Osteoblast (primary cell): ENCODE measurements around the gene PTPRT. TPM values are rescaled to one million over a fixed set of nuclear protein-coding genes. Genes with fewer than 3 reads are reported as not detected.

ENCODE experiments used
- DNase-seq: peaks from one replicate; pipeline ENCODE4 v3.0.0; 2011; ENCODE audit warnings: low spot score, mixed read lengths; ENCODE audit not compliant: insufficient read length; ENCODE audit errors: missing footprints
- H2AFZ ChIP-seq: 2 replicates; pipeline ENCODE4 v1.6.0; 2011; ENCODE audit warnings: mild to moderate bottlenecking, low read length
- H3K27ac ChIP-seq: 2 replicates; pipeline ENCODE4 v1.5.1; 2011; ENCODE audit warnings: mild to moderate bottlenecking, low read depth, low read length, moderate library complexity
- H3K27me3 ChIP-seq: 2 replicates; pipeline ENCODE4 v1.6.0; 2012; ENCODE audit warnings: mild to moderate bottlenecking, control low read depth, inconsistent platforms, low read length, moderate library complexity; ENCODE audit not compliant: insufficient read depth
- H3K36me3 ChIP-seq: 2 replicates; pipeline ENCODE4 v1.5.1; 2011; ENCODE audit warnings: mild to moderate bottlenecking, low read length, control low read depth, moderate library complexity; ENCODE audit not compliant: insufficient read depth
- H3K4me1 ChIP-seq: 2 replicates; pipeline ENCODE4 v1.5.1; 2011; ENCODE audit warnings: mild to moderate bottlenecking, low read length, control low read depth, moderate library complexity; ENCODE audit not compliant: insufficient read depth
- H3K4me2 ChIP-seq: 2 replicates; pipeline ENCODE4 v1.6.0; 2011; ENCODE audit warnings: mild to moderate bottlenecking, low read length; ENCODE audit not compliant: insufficient read depth
- H3K4me3 ChIP-seq: fragments of 200-600 bp; sonication (generic); 3 replicates; pipeline ENCODE4 v1.5.1; 2012; ENCODE audit warnings: mild to moderate bottlenecking, low read length, inconsistent platforms; ENCODE audit not compliant: insufficient read depth
- H3K79me2 ChIP-seq: 2 replicates; pipeline ENCODE4 v1.6.0; 2012; ENCODE audit warnings: mild to moderate bottlenecking, low read length, control low read depth, inconsistent platforms; ENCODE audit not compliant: insufficient read depth
- H3K9me3 ChIP-seq: 2 replicates; pipeline ENCODE4 v1.5.1; 2011; ENCODE audit warnings: low read depth, low read length, control low read depth
- H4K20me1 ChIP-seq: 2 replicates; pipeline ENCODE4 v1.6.0; 2012; ENCODE audit warnings: mild to moderate bottlenecking, low read length, control low read depth; ENCODE audit not compliant: insufficient read depth
- CTCF ChIP-seq: IDR thresholded peaks from 2 replicates; pipeline ENCODE4 v1.5.1; 2011; ENCODE audit warnings: mild to moderate bottlenecking, low read depth, low read length, moderate library complexity; ENCODE audit errors: extremely low read depth
- total RNA-seq: library from RNA; depleted of rRNA; stranded (reverse); fragments of >200 nt; gene quantifications from 2 replicates; pipeline ENCODE4 v1.2.3, GENCODE V29; 2012

The PTPRT gene
- total RNA-seq, 1 donor = not detected

GRCh38 chr20:42350521-42350920, 839.2 kb downstream of the PTPRT start:
- DNase-seq = no peak
- no peak for TF ChIP-seq CTCF
- Histone ChIP-seq H3K79me2 (no peaks in the 10 kb centered on the region), H3K27ac (no peak overlapping the region), H3K4me3 (no peak overlapping the region), H3K4me1 (no peaks in the 10 kb centered on the region), H3K27me3 (no peaks in the 10 kb centered on the region), H3K9me3 (no peaks in the 10 kb centered on the region), H3K4me2 (no peak overlapping the region), H2AFZ (no peak overlapping the region), H4K20me1 (no peaks in the 10 kb centered on the region), H3K36me3 (no peaks in the 10 kb centered on the region)

- TF ChIP-seq CTCF = no peak
- H3K27ac ChIP-seq = no peak overlapping the region
Measured at GRCh38 chr20:42346189-42347170, 843.2 kb downstream of the PTPRT start.

GRCh38 chr20:42341654-42342053, 848.1 kb downstream of the PTPRT start:
- Histone ChIP-seq H3K79me2 (no peaks in the 10 kb centered on the region), H3K4me1 (no peaks in the 10 kb centered on the region), H2AFZ (no peak overlapping the region), H3K4me2 (no peak overlapping the region), H3K27me3 (no peaks in the 10 kb centered on the region), H3K4me3 (no peak overlapping the region), H3K36me3 (no peaks in the 10 kb centered on the region), H3K27ac (no peak overlapping the region), H4K20me1 (no peaks in the 10 kb centered on the region), H3K9me3 (no peaks in the 10 kb centered on the region)
- TF ChIP-seq CTCF = no peak
- DNase-seq = no peak

More at GRCh38 chr20:42346189-42347170, 843.2 kb downstream of the PTPRT start:
- Histone ChIP-seq H3K9me3 (no peaks in the 10 kb centered on the region), H3K4me3 (no peak overlapping the region), H3K36me3 (no peaks in the 10 kb centered on the region), H3K79me2 (no peaks in the 10 kb centered on the region), H3K27me3 (no peaks in the 10 kb centered on the region), H2AFZ (no peak overlapping the region), H3K4me1 (no peaks in the 10 kb centered on the region), H4K20me1 (no peaks in the 10 kb centered on the region), H3K4me2 (no peak overlapping the region)
- DNase-seq = no peak

GRCh38 chr20:42340368-42340767, 849.3 kb downstream of the PTPRT start:
- no peaks in the 10 kb centered on the region for H3K27me3 ChIP-seq
- H3K4me1 ChIP-seq = no peaks in the 10 kb centered on the region
- H4K20me1 ChIP-seq = no peaks in the 10 kb centered on the region
- no peak overlapping the region for H2AFZ ChIP-seq
- no peak overlapping the region for H3K27ac ChIP-seq
- no peaks in the 10 kb centered on the region for H3K36me3 ChIP-seq
- no peak overlapping the region for H3K4me3 ChIP-seq
- H3K4me2 ChIP-seq = no peak overlapping the region
- TF ChIP-seq CTCF = no peak
- no peak for DNase-seq
- no peaks in the 10 kb centered on the region for H3K79me2 ChIP-seq
- H3K9me3 ChIP-seq = no peaks in the 10 kb centered on the region
